Naive thymus-derived CD4-positive, alpha-beta T cell (primary cell): Measurements from ENCODE around the gene SENP5. TPM values are rescaled to one million over a fixed set of nuclear protein-coding genes. Genes with fewer than 3 reads are reported as not detected.

Experiments used
- ATAC-seq: fragments of 150-1000 bp; cut with Tn5 transposase; 2 replicates; pipeline ENCODE4 v1.10.0; 2021; ENCODE audit warnings: mild to moderate bottlenecking, moderate library complexity
- CTCF ChIA-PET: fragments of 350-600 bp; sonication (Branson Sonifier 250); formaldehyde crosslinking; loops from one replicate; lab custom pipeline; 2021; ENCODE audit warnings: antibody characterized with exemption; lab: Charles Lee
- POLR2A ChIA-PET: fragments of 350-600 bp; sonication (Branson Sonifier 250); formaldehyde crosslinking; loops from one replicate; lab custom pipeline; 2021; ENCODE audit warnings: antibody characterized with exemption, inconsistent platforms; lab: Charles Lee
- DNase-seq, 9 donors: peaks; one replicate each; pipeline versions ENCODE4 v3.0.0 to v3.0.0-alpha.2; 2020 to 2022; ENCODE audit warnings: mixed read lengths in 1 of 9
- H3K27ac ChIP-seq: one replicate; pipeline ENCODE4 v1.7.0; 2013; ENCODE audit warnings: mild to moderate bottlenecking, low read depth, low read length, moderate library complexity
- H3K27me3 ChIP-seq, 2 donors: one replicate each; pipeline ENCODE4 v1.7.0; 2013; ENCODE audit warnings: low read length in 2 of 2, mild to moderate bottlenecking in 2 of 2, moderate library complexity in 2 of 2; ENCODE audit not compliant: control insufficient read depth in 2 of 2, insufficient read depth in 2 of 2
- H3K36me3 ChIP-seq, 3 experiments: 1 replicate in 2 of 3; 2 replicates in 1 of 3; pipeline ENCODE4 v1.7.0; 2013; ENCODE audit warnings: low read length in 3 of 3, mild to moderate bottlenecking in 3 of 3, moderate library complexity in 1 of 3; ENCODE audit not compliant: insufficient read depth in 3 of 3, control insufficient read depth in 2 of 3
- H3K4me1 ChIP-seq, 2 donors: one replicate each; pipeline ENCODE4 v1.7.0; 2013; ENCODE audit warnings: low read length in 2 of 2, mild to moderate bottlenecking in 2 of 2, moderate library complexity in 1 of 2; ENCODE audit not compliant: control insufficient read depth in 2 of 2, insufficient read depth in 2 of 2
- H3K4me3 ChIP-seq: 2 replicates; pipeline ENCODE4 v1.7.0; 2013; ENCODE audit warnings: mild to moderate bottlenecking, low read length
- H3K9me3 ChIP-seq, 3 experiments: 1 replicate in 2 of 3; 2 replicates in 1 of 3; pipeline ENCODE4 v1.7.0; 2013; ENCODE audit warnings: low read length in 3 of 3; ENCODE audit not compliant: control insufficient read depth in 2 of 3
- H3K27ac Mint-ChIP-seq, 9 donors: one replicate each; pipeline ENCODE4 v1.8.0; 2020 to 2022; ENCODE audit warnings: mixed read lengths in 9 of 9, mild to moderate bottlenecking in 8 of 9, moderate library complexity in 5 of 9, inconsistent platforms in 2 of 9
- H3K27me3 Mint-ChIP-seq, 5 donors: one replicate each; pipeline ENCODE4 v1.8.0; 2021 to 2022; ENCODE audit warnings: mixed read lengths in 5 of 5, mild to moderate bottlenecking in 1 of 5
- H3K36me3 Mint-ChIP-seq, 5 donors: one replicate each; pipeline ENCODE4 v1.8.0; 2020 to 2022; ENCODE audit warnings: mixed read lengths in 5 of 5, mild to moderate bottlenecking in 3 of 5, inconsistent platforms in 1 of 5
- H3K4me1 Mint-ChIP-seq, 7 donors: one replicate each; pipeline ENCODE4 v1.8.0; 2020 to 2022; ENCODE audit warnings: mixed read lengths in 7 of 7, mild to moderate bottlenecking in 3 of 7, inconsistent platforms in 1 of 7
- H3K4me3 Mint-ChIP-seq, 10 donors: one replicate each; pipeline ENCODE4 v1.8.0; 2020 to 2022; ENCODE audit warnings: mild to moderate bottlenecking in 10 of 10, mixed read lengths in 10 of 10, moderate library complexity in 6 of 10, inconsistent platforms in 2 of 10
- H3K9me3 Mint-ChIP-seq, 11 donors: one replicate each; pipeline ENCODE4 v1.8.0; 2020 to 2022; ENCODE audit warnings: mixed read lengths in 11 of 11, mild to moderate bottlenecking in 4 of 11, inconsistent platforms in 1 of 11, moderate library complexity in 1 of 11
- intact Hi-C, 2 donors: fragments of 100-400 bp; cut with micrococcal nuclease; formaldehyde crosslinking; loops; one replicate each; pipeline ENCODE4 v1.15.1; 2023
- polyA plus RNA-seq, 2 donors: library from polyadenylated mRNA; unstranded; fragments of 300-500 nt; fragmentation: Illumina TruSeq; gene quantifications; one replicate each; pipeline ENCODE4 v1.2.3, GENCODE V29; 2021
- total RNA-seq, 6 experiments: library from RNA in 5 of 6; stranded (reverse) in 5 of 6; gene quantifications; 1 replicate in 5 of 6; 2 replicates in 1 of 6; pipeline ENCODE4 v1.2.3 and lab custom pipeline; 2021 to 2026

The SENP5 gene
- total and polyA plus RNA-seq, 7 experiments from 2014 or later, result 6.8 to 59.4 (median 41.3) TPM

- Mint-ChIP-seq H3K4me3 (no peak overlapping the region), H3K36me3 (peaks cover 0 to 11% (median 2%) of the 10 kb centered on the region in 5 donors), H3K27ac (no peak overlapping the region), H3K9me3 (no peaks in the 10 kb centered on the region), H3K27me3 (no peaks in the 10 kb centered on the region), H3K4me1 (peaks cover 24 to 67% (median 58%) of the 10 kb centered on the region in 7 donors)
- intact Hi-C loops, result no loop called here
- CTCF ChIA-PET, result interaction anchor here (0.7 to 0.8 kb wide), 2 partner anchors 56 to 312 kb away, joined by 3 to 4 read pairs; no protein-coding TSS in a partner anchor
- H3K4me3 ChIP-seq, result no peak overlapping the region
- H3K27me3 ChIP-seq, result no peaks in the 10 kb centered on the region
- ATAC-seq (no peak), DNase-seq (no peak)
- no peaks in the 10 kb centered on the region for H3K4me1 ChIP-seq
- no peak overlapping the region for H3K27ac ChIP-seq
- H3K9me3 ChIP-seq, result no peaks in the 10 kb centered on the region
- no peaks in the 10 kb centered on the region for H3K36me3 ChIP-seq
- POLR2A ChIA-PET, result no interaction called here
Observed at GRCh38 chr3:196875258-196875657, 7.5 kb downstream of the SENP5 start.

DNA sequence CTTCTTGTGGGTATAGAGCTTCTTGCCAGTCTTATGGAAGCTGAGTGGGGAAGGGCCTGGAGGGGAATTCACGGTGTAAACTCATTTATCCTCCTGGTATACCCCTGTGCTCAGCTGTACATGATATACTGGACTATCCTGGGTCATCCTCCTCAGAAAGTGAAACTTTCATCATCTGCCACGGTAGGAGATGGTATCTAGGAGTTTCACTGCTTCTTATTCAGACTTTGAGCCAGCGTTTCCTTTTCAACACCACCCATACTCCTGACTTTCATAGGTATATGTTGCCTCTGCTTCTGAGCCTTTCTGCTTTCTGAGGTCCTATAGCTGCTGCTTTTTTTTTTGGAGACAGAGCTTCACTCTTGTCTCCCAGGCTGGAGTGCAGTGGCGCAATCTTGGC lies 15.6 kb downstream of the SENP5 start:
- ChIA-PET POLR2A (no interaction called here), CTCF (no interaction called here)
- no peak for DNase-seq
- H3K4me1 ChIP-seq, result no peaks in the 10 kb centered on the region
- H3K9me3 ChIP-seq, result no peaks in the 10 kb centered on the region
- H3K36me3 ChIP-seq, result peaks cover 0 to 33% (median 4%) of the 10 kb centered on the region in 3 experiments
- Mint-ChIP-seq H3K4me1 (peaks cover 11 to 42% (median 34%) of the 10 kb centered on the region in 7 donors), H3K36me3 (peaks cover 0 to 18% (median 2%) of the 10 kb centered on the region in 5 donors), H3K27ac (peak overlapping the region in 5 of 9 donors; percentile 7 to 50 (median 19)), H3K4me3 (peak overlapping the region in 2 of 10 donors; percentile 7 to 18), H3K27me3 (no peaks in the 10 kb centered on the region), H3K9me3 (no peaks in the 10 kb centered on the region)
- ATAC-seq, result no peak
- intact Hi-C loops, result no loop called here
- no peak overlapping the region for H3K27ac ChIP-seq
- H3K4me3 ChIP-seq, result no peak overlapping the region
- H3K27me3 ChIP-seq, result no peaks in the 10 kb centered on the region

DNA sequence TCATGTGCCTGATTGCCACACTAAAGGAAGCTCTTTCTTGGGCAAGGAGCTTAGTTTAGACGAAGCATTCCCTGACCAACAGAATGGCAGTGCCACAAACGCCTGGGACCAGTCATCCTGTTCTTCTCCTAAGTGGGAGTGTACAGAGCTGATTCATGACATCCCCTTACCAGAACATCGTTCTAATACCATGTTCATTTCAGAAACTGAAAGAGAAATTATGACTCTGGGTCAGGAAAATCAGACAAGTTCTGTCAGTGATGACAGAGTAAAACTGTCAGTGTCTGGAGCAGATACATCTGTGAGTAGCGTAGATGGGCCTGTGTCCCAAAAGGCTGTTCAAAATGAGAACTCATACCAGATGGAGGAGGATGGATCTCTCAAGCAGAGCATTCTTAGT lies 18.4 kb downstream of the SENP5 start:
- intact Hi-C loops, result no loop called here
- POLR2A ChIA-PET, result no interaction called here
- ATAC-seq, result no peak

DNA sequence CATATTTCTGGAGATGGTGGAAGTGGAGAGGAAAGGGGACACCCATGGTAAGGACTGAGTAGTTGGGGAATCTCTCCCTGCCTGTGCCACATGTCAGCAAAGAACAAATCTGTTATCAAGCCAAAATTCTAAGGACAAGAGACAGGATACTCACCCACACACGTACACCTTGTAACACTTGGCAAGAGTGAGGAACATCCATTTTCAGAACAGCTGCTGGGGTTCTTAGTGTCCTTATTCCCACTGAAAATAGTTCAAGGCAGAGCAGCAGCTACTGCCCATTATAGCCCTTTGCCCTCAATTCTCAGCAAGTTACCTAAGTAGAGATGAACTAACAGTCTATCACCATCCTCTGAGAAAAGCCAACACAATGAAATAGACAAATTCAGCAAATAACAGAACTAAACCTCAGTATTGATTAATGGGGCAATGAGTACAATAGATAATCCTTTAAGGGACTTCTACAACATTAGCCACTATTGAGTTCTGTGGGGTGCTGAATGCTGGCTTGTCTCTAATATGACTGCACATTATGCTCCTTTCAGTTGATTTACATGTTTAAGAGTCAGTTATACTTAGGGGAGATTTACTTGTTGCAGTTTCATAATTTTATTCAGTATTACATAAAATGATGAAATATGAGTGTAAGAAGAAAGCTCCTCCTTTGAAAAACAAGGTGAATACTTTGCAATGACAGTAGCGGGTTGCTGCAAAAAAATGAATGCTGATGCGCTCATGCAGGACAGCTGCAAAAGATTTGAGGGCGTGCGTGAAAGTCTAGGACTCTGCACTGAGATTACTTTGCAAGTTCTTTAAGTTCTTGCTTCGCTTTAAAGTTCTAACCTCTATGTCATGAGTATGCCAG lies 22.4 kb downstream of the SENP5 start:
- no peak overlapping the region for H3K4me3 Mint-ChIP-seq
- Histone ChIP-seq H3K27me3 (no peaks in the 10 kb centered on the region), H3K9me3 (no peaks in the 10 kb centered on the region), H3K36me3 (peaks cover 0 to 41% (median 4%) of the 10 kb centered on the region in 3 experiments), H3K4me3 (no peak overlapping the region), H3K4me1 (no peaks in the 10 kb centered on the region), H3K27ac (no peak overlapping the region)
- peaks cover 0 to 16% (median 4%) of the 10 kb centered on the region in 5 donors for H3K36me3 Mint-ChIP-seq
- intact Hi-C loops, result no loop called here
- peaks cover 20 to 45% (median 34%) of the 10 kb centered on the region in 7 donors for H3K4me1 Mint-ChIP-seq
- H3K27me3 Mint-ChIP-seq, result no peaks in the 10 kb centered on the region
- no peak for ATAC-seq
- no peak for DNase-seq
- ChIA-PET CTCF (no interaction called here), POLR2A (no interaction called here)
- no peaks in the 10 kb centered on the region for H3K9me3 Mint-ChIP-seq
- H3K27ac Mint-ChIP-seq, result peak overlapping the region in 2 of 9 donors; percentile 18 to 40

More for the DNA sequence above, 18.4 kb downstream of the SENP5 start:
- Histone ChIP-seq H3K4me1 (no peaks in the 10 kb centered on the region), H3K27me3 (no peaks in the 10 kb centered on the region), H3K27ac (no peak overlapping the region), H3K4me3 (no peak overlapping the region), H3K36me3 (peaks cover 0 to 43% (median 4%) of the 10 kb centered on the region in 3 experiments), H3K9me3 (no peaks in the 10 kb centered on the region)
- Mint-ChIP-seq H3K27ac (peak overlapping the region in 1 of 9 donors; percentile 33), H3K4me3 (no peak overlapping the region), H3K36me3 (peaks cover 0 to 19% (median 2%) of the 10 kb centered on the region in 5 donors), H3K27me3 (no peaks in the 10 kb centered on the region), H3K9me3 (no peaks in the 10 kb centered on the region), H3K4me1 (peaks cover 17 to 46% (median 36%) of the 10 kb centered on the region in 7 donors)
- CTCF ChIA-PET, result no interaction called here
- DNase-seq, result no peak

- no peaks in the 10 kb centered on the region for H3K4me1 ChIP-seq
- H3K9me3 Mint-ChIP-seq, result no peaks in the 10 kb centered on the region
- no peaks in the 10 kb centered on the region for H3K9me3 ChIP-seq
- H3K36me3 ChIP-seq, result peaks cover 0 to 18% (median 0%) of the 10 kb centered on the region in 3 experiments
- ChIA-PET POLR2A (interaction anchor here (0.6 kb wide), 1 partner anchor 40 kb away, joined by 3 read pairs; no protein-coding TSS in a partner anchor), CTCF (interaction anchor here (0.6 kb wide), 1 partner anchor 132 kb away, joined by 4 read pairs; no protein-coding TSS in a partner anchor)
- ATAC-seq, result no peak
- H3K4me3 Mint-ChIP-seq, result no peak overlapping the region
- peak overlapping the region in 1 of 9 donors; percentile 49 for H3K27ac Mint-ChIP-seq
- no peak for DNase-seq
- peaks cover 0 to 11% (median 3%) of the 10 kb centered on the region in 5 donors for H3K36me3 Mint-ChIP-seq
- H3K4me3 ChIP-seq, result no peak overlapping the region
- no peaks in the 10 kb centered on the region for H3K27me3 ChIP-seq
- H3K27ac ChIP-seq, result no peak overlapping the region
- no peaks in the 10 kb centered on the region for H3K27me3 Mint-ChIP-seq
- peaks cover 10 to 44% (median 26%) of the 10 kb centered on the region in 7 donors for H3K4me1 Mint-ChIP-seq
- intact Hi-C loops, result no loop called here
Observed at GRCh38 chr3:196894557-196895295, 27.0 kb downstream of the SENP5 start.

- Histone ChIP-seq H3K27ac (no peak overlapping the region), H3K27me3 (no peaks in the 10 kb centered on the region), H3K4me3 (no peak overlapping the region), H3K36me3 (peaks cover 0 to 23% (median 0%) of the 10 kb centered on the region in 3 experiments), H3K4me1 (no peaks in the 10 kb centered on the region), H3K9me3 (no peaks in the 10 kb centered on the region)
- no peak overlapping the region for H3K4me3 Mint-ChIP-seq
- H3K4me1 Mint-ChIP-seq, result peaks cover 7 to 32% (median 14%) of the 10 kb centered on the region in 7 donors
- H3K27me3 Mint-ChIP-seq, result no peaks in the 10 kb centered on the region
- ChIA-PET POLR2A (interaction anchor here (0.5 kb wide), 1 partner anchor 534 kb away, joined by 3 read pairs; no protein-coding TSS in a partner anchor), CTCF (no interaction called here)
- no peak overlapping the region for H3K27ac Mint-ChIP-seq
- intact Hi-C loops, result no loop called here
- no peaks in the 10 kb centered on the region for H3K9me3 Mint-ChIP-seq
- DNase-seq (no peak), ATAC-seq (no peak)
- peaks cover 0 to 17% (median 9%) of the 10 kb centered on the region in 5 donors for H3K36me3 Mint-ChIP-seq
Observed at GRCh38 chr3:196896229-196896628, 28.5 kb downstream of the SENP5 start.
